Activated CD4-positive, alpha-beta memory T cell treated with anti-CD3 and anti-CD28 coated beads, Interleukin-2, amount 10 ng/mL, durations not matched to agents 7 days and 5 days (primary cell): Measurements from ENCODE around the gene RNASEH2B. TPM values are rescaled to one million over a fixed set of nuclear protein-coding genes. Genes with fewer than 3 reads are reported as not detected.

Source experiments
- CTCF ChIA-PET: fragments of 350-600 bp; sonication (Branson Sonifier 250); formaldehyde crosslinking; loops from one replicate; lab custom pipeline; 2021; ENCODE audit warnings: antibody characterized with exemption, inconsistent platforms; lab: Charles Lee
- POLR2A ChIA-PET: fragments of 350-600 bp; sonication (Branson Sonifier 250); formaldehyde crosslinking; loops from one replicate; lab custom pipeline; 2021; ENCODE audit warnings: antibody characterized with exemption; lab: Charles Lee
- DNase-seq: peaks from one replicate; pipeline ENCODE4 v3.0.0-alpha.2; 2020
- H3K27ac Mint-ChIP-seq: one replicate; pipeline ENCODE4 v1.8.0; 2021; ENCODE audit warnings: mild to moderate bottlenecking, mixed read lengths
- H3K27me3 Mint-ChIP-seq: one replicate; pipeline ENCODE4 v1.8.0; 2021; ENCODE audit warnings: mixed read lengths
- H3K36me3 Mint-ChIP-seq: one replicate; pipeline ENCODE4 v1.8.0; 2021; ENCODE audit warnings: low read depth, mixed read lengths
- H3K4me1 Mint-ChIP-seq: one replicate; pipeline ENCODE4 v1.8.0; 2021; ENCODE audit warnings: mixed read lengths
- H3K4me3 Mint-ChIP-seq: one replicate; pipeline ENCODE4 v1.8.0; 2021; ENCODE audit warnings: mild to moderate bottlenecking, mixed read lengths
- H3K9me3 Mint-ChIP-seq: one replicate; pipeline ENCODE4 v1.8.0; 2021; ENCODE audit warnings: mixed read lengths
- total RNA-seq, 2 experiments: library from RNA; stranded (reverse); gene quantifications; one replicate each; pipeline ENCODE4 v1.2.3, GENCODE V29; 2021

The RNASEH2B gene
- total RNA-seq, 2 experiments from 2014 or later: 87.4 to 90.5 TPM

DNA sequence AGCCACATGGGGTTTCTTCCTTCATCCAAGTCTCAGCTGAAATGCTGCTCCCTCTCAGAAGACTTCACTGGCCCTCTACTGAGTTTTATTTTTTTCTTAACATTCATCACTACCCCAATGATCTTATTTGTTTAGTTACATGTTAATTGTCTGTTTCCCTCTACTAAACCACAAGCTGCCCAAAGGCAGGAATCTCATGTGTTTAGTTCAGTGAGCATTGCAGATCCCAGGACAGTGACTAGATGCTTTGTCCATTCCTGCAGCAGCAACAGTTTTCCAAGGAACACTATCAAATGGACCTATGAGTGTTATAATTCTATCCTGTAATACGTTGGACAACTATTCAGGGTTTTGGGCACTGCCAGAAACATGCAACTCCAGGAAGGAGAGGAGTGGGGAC lies 93.1 kb downstream of the RNASEH2B start:
- Mint-ChIP-seq H3K27me3 (peaks cover 7% of the 10 kb centered on the region), H3K4me1 (no peaks in the 10 kb centered on the region), H3K4me3 (no peak overlapping the region), H3K9me3 (no peaks in the 10 kb centered on the region), H3K27ac (no peak overlapping the region), H3K36me3 (no peaks in the 10 kb centered on the region)
- ChIA-PET CTCF (no interaction called here), POLR2A (no interaction called here)
- DNase-seq: no peak

GRCh38 chr13:51003642-51004041 lies 94.1 kb downstream of the RNASEH2B start:
- no peaks in the 10 kb centered on the region for H3K4me1 Mint-ChIP-seq
- H3K4me3 Mint-ChIP-seq: no peak overlapping the region
- no peak for DNase-seq
- no peaks in the 10 kb centered on the region for H3K9me3 Mint-ChIP-seq
- H3K27me3 Mint-ChIP-seq: peaks cover 7% of the 10 kb centered on the region
- CTCF ChIA-PET: no interaction called here
- no peaks in the 10 kb centered on the region for H3K36me3 Mint-ChIP-seq
- H3K27ac Mint-ChIP-seq: no peak overlapping the region
- POLR2A ChIA-PET: no interaction called here

- peaks cover 7% of the 10 kb centered on the region for H3K27me3 Mint-ChIP-seq
- no peaks in the 10 kb centered on the region for H3K9me3 Mint-ChIP-seq
Observed at GRCh38 chr13:51004111-51004865, 94.7 kb downstream of the RNASEH2B start.

DNA sequence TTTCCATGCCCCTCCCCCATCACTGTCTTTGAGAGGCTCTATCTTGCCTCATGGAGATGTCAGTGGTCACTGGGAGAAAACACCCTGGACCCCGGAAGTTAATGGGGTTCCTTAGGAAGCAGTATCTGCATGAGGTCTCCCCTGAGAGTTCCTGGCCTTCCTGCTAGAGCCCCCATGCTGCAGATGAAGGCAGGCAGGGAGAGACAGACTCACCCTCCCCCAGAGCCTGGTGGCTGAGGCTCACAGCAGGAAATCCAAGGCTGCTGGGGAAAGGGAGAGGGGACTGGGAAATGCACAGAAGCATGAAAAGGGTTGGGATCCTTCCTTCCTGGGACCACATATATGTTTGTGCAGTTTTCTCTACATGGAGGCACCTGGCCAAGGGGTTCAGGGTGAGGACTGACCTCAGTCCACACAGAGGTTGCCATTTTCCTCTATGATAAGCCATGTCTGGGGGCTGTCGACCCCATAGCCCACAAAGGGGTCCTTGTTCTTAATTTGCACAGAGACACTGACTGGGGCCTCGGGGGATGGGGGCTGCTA lies 95.4 kb downstream of the RNASEH2B start:
- CTCF ChIA-PET: no interaction called here
- Mint-ChIP-seq H3K4me1 (no peaks in the 10 kb centered on the region), H3K4me3 (no peak overlapping the region), H3K9me3 (no peaks in the 10 kb centered on the region), H3K27me3 (peaks cover 9% of the 10 kb centered on the region), H3K27ac (no peak overlapping the region), H3K36me3 (no peaks in the 10 kb centered on the region)
- DNase-seq: no peak
- POLR2A ChIA-PET: no interaction called here

More at GRCh38 chr13:51004111-51004865, 94.7 kb downstream of the RNASEH2B start:
- H3K27ac Mint-ChIP-seq: no peak overlapping the region
- CTCF ChIA-PET: no interaction called here
- POLR2A ChIA-PET: no interaction called here
- H3K36me3 Mint-ChIP-seq: no peaks in the 10 kb centered on the region
- no peak overlapping the region for H3K4me3 Mint-ChIP-seq
- no peak for DNase-seq
- no peaks in the 10 kb centered on the region for H3K4me1 Mint-ChIP-seq

GRCh38 chr13:51005566-51005965 lies 96.0 kb downstream of the RNASEH2B start:
- H3K9me3 Mint-ChIP-seq: no peaks in the 10 kb centered on the region
- no peaks in the 10 kb centered on the region for H3K36me3 Mint-ChIP-seq
- H3K27ac Mint-ChIP-seq: no peak overlapping the region
- no peak overlapping the region for H3K4me3 Mint-ChIP-seq
- peaks cover 9% of the 10 kb centered on the region for H3K27me3 Mint-ChIP-seq
- H3K4me1 Mint-ChIP-seq: no peaks in the 10 kb centered on the region
- no peak for DNase-seq
- ChIA-PET CTCF (no interaction called here), POLR2A (no interaction called here)

Other genes with a start within 250 kb of the RNASEH2B start
- not detected for gene DLEU7, start 66.1 kb upstream of the RNASEH2B start, total RNA-seq
- not detected for gene C13orf42, start 201.5 kb downstream of the RNASEH2B start, total RNA-seq